H9 (cell line): Measurements from ENCODE around the gene CAMSAP2. TPM values are rescaled to one million over a fixed set of nuclear protein-coding genes. Genes with fewer than 3 reads are reported as not detected.

Experiments
- DNase-seq: peaks from one replicate; pipeline ENCODE4 v3.0.0-alpha.2; 2017
- H2AFZ ChIP-seq: one replicate; pipeline ENCODE4 v1.6.1; 2013; ENCODE audit warnings: mild to moderate bottlenecking, low read length, control low read depth, moderate library complexity
- H2AK5ac ChIP-seq: 2 replicates; pipeline ENCODE4 v1.6.1; 2013; ENCODE audit warnings: low read length, control low read depth, mixed read lengths; ENCODE audit not compliant: insufficient read length
- H2BK120ac ChIP-seq: one replicate; pipeline ENCODE4 v1.6.1; 2013; ENCODE audit warnings: low read depth, mild to moderate bottlenecking, low read length, control low read depth, inconsistent platforms; ENCODE audit not compliant: poor library complexity, severe bottlenecking
- H2BK12ac ChIP-seq: 2 replicates; pipeline ENCODE4 v1.6.1; 2013; ENCODE audit warnings: low read length, control low read depth, mixed read lengths, low read depth; ENCODE audit not compliant: insufficient read length
- H2BK15ac ChIP-seq: 2 replicates; pipeline ENCODE4 v1.6.1; 2013; ENCODE audit warnings: low read depth, low read length, control low read depth
- H2BK20ac ChIP-seq: one replicate; pipeline ENCODE4 v1.6.1; 2013; ENCODE audit warnings: low read depth, mild to moderate bottlenecking, low read length, control low read depth, inconsistent platforms; ENCODE audit not compliant: poor library complexity, severe bottlenecking
- H2BK5ac ChIP-seq: 2 replicates; pipeline ENCODE4 v1.6.1; 2013; ENCODE audit warnings: low read length, control low read depth, mixed read lengths; ENCODE audit not compliant: insufficient read length
- H3K14ac ChIP-seq: 2 replicates; pipeline ENCODE4 v1.6.1; 2013; ENCODE audit warnings: low read length, control low read depth; ENCODE audit not compliant: insufficient read depth
- H3K18ac ChIP-seq: 2 replicates; pipeline ENCODE4 v1.6.1; 2013; ENCODE audit warnings: low read depth, mild to moderate bottlenecking, mixed read lengths, low read length, control low read depth; ENCODE audit not compliant: insufficient read length
- H3K23ac ChIP-seq: 2 replicates; pipeline ENCODE4 v1.6.1; 2013; ENCODE audit warnings: low read length, control low read depth, mixed read lengths, low read depth; ENCODE audit not compliant: insufficient read length
- H3K23me2 ChIP-seq: 2 replicates; pipeline ENCODE4 v1.6.1; 2013; ENCODE audit warnings: low read depth, mild to moderate bottlenecking, mixed read lengths, low read length, control low read depth; ENCODE audit not compliant: insufficient read length, poor library complexity, severe bottlenecking
- H3K27ac ChIP-seq: 2 replicates; pipeline ENCODE4 v1.5.1; 2013; ENCODE audit warnings: low read length, control low read depth, mixed read lengths, low read depth; ENCODE audit not compliant: insufficient read length
- H3K27me3 ChIP-seq: 2 replicates; pipeline ENCODE4 v1.6.1; 2013; ENCODE audit warnings: low read length, control low read depth, inconsistent platforms; ENCODE audit not compliant: insufficient read depth
- H3K4ac ChIP-seq: 2 replicates; pipeline ENCODE4 v1.6.1; 2013; ENCODE audit warnings: low read depth, mild to moderate bottlenecking, control low read depth, inconsistent platforms, low read length, moderate library complexity
- H3K4me1 ChIP-seq: 2 replicates; pipeline ENCODE4 v1.6.1; 2013; ENCODE audit warnings: low read length, control low read depth, inconsistent platforms; ENCODE audit not compliant: insufficient read depth
- H3K4me2 ChIP-seq: 2 replicates; pipeline ENCODE4 v1.6.1; 2013; ENCODE audit warnings: low read length, control low read depth, mixed read lengths; ENCODE audit not compliant: insufficient read length, insufficient read depth
- H3K56ac ChIP-seq: 2 replicates; pipeline ENCODE4 v1.6.1; 2013; ENCODE audit warnings: low read depth, mild to moderate bottlenecking, mixed read lengths, low read length, control low read depth; ENCODE audit not compliant: insufficient read length
- H3K79me1 ChIP-seq: 2 replicates; pipeline ENCODE4 v1.6.1; 2013; ENCODE audit warnings: low read depth, mild to moderate bottlenecking, moderate library complexity, low read length, control low read depth, inconsistent platforms; ENCODE audit not compliant: insufficient read depth, poor library complexity, severe bottlenecking
- H3K79me2 ChIP-seq: 2 replicates; pipeline ENCODE4 v1.6.1; 2013; ENCODE audit warnings: low read length, control low read depth, inconsistent platforms; ENCODE audit not compliant: insufficient read depth
- H3K9ac ChIP-seq: 2 replicates; pipeline ENCODE4 v1.6.1; 2013; ENCODE audit warnings: low read length, control low read depth, mixed read lengths; ENCODE audit not compliant: insufficient read length; ENCODE audit errors: extremely low read depth
- H3K9me3 ChIP-seq: one replicate; pipeline ENCODE4 v1.6.1; 2013; ENCODE audit warnings: low read depth, low read length, inconsistent platforms; ENCODE audit not compliant: control insufficient read depth
- H3T11ph ChIP-seq: one replicate; pipeline ENCODE4 v1.6.1; 2013; ENCODE audit warnings: mild to moderate bottlenecking, low read length, control low read depth, inconsistent platforms
- H4K20me1 ChIP-seq: one replicate; pipeline ENCODE4 v1.6.1; 2013; ENCODE audit not compliant: control insufficient read depth, insufficient read length, insufficient read depth
- H4K5ac ChIP-seq: 2 replicates; pipeline ENCODE4 v1.6.1; 2013; ENCODE audit warnings: low read depth, mild to moderate bottlenecking, mixed read lengths, low read length, control low read depth; ENCODE audit not compliant: insufficient read length
- H4K8ac ChIP-seq: replicated peaks from 2 replicates; pipeline ENCODE4 v1.6.1; 2013; ENCODE audit warnings: low read length, control low read depth, mixed read lengths, low read depth; ENCODE audit not compliant: insufficient read length
- H4K91ac ChIP-seq: 2 replicates; pipeline ENCODE4 v1.6.1; 2013; ENCODE audit warnings: low read depth, mild to moderate bottlenecking, moderate library complexity, mixed read lengths, low read length, control low read depth; ENCODE audit not compliant: insufficient read length
- H3K27ac Mint-ChIP-seq, 3 experiments: 2 replicates in 2 of 3; 3 replicates in 1 of 3; pipeline ENCODE4 v1.8.0; 2020 to 2021; ENCODE audit warnings: mixed read lengths in 3 of 3, mild to moderate bottlenecking in 1 of 3, moderate library complexity in 1 of 3
- H3K27me3 Mint-ChIP-seq: 2 replicates; pipeline ENCODE4 v1.8.0; 2021; ENCODE audit warnings: low read depth, mild to moderate bottlenecking, moderate library complexity, mixed read lengths
- H3K36me3 Mint-ChIP-seq, 3 experiments: 2 replicates in 2 of 3; 3 replicates in 1 of 3; pipeline ENCODE4 v1.8.0; 2020 to 2021; ENCODE audit warnings: low read depth in 3 of 3, mixed read lengths in 3 of 3; ENCODE audit not compliant: insufficient read depth in 1 of 3
- H3K4me1 Mint-ChIP-seq, 2 experiments: 2 replicates each; pipeline ENCODE4 v1.8.0; 2020; ENCODE audit warnings: mixed read lengths in 2 of 2
- H3K4me3 Mint-ChIP-seq, 2 experiments: 2 replicates in 1 of 2; 3 replicates in 1 of 2; pipeline ENCODE4 v1.8.0; 2020 to 2021; ENCODE audit warnings: mild to moderate bottlenecking in 2 of 2, mixed read lengths in 2 of 2, moderate library complexity in 1 of 2
- H3K9me3 Mint-ChIP-seq, 2 experiments: 2 replicates in 1 of 2; 3 replicates in 1 of 2; pipeline ENCODE4 v1.8.0; 2020; ENCODE audit warnings: mild to moderate bottlenecking in 2 of 2, mixed read lengths in 2 of 2, moderate library complexity in 1 of 2
- CTCF ChIP-seq: fragments of 200-600 bp; sonication (generic); conservative IDR thresholded peaks from 3 replicates; pipeline ENCODE4 v1.8.0; 2021; ENCODE audit warnings: antibody characterized with exemption, mild to moderate bottlenecking
- WGBS: extraction: QIAGEN DNeasy Blood & Tissue Kit; methylation state at CpG from one replicate; pipeline ENCODE4 v1.1.7; 2013; ENCODE audit warnings: missing lambda C conversion rate, low lambda C conversion rate, mixed read lengths; ENCODE audit not compliant: insufficient read length; ENCODE audit errors: extremely low coverage; 5-methylcytosine and 5-hydroxymethylcytosine counted together
- total RNA-seq: library from RNA; stranded (reverse); gene quantifications from 2 replicates; pipeline ENCODE4 v1.2.1, GENCODE V29; 2021

CAMSAP2 gene
- total RNA-seq, 1 experiment from 2014 or later, result 33.7 TPM

DNA sequence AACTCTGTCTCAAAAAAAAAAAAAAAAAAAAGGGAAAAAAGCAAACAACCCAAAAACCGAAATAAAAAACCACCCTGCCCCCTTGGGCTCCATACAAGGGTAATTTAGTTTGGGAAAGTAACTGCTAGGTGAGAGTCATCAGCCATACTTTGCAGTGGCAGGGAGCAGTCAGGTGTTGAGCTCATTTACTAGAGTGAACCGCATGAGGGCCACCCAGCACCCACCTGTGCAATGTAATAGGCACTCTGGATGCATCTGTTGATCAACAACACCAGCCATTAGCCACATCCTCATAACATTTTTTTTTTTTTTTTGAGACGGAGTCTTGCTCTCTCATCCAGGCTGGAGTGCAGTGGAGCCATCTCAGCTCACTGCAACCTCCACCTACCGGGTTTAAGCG lies 165.1 kb downstream of the CAMSAP2 start:
- no peaks in the 10 kb centered on the region; a peak in 1 of 5 replicates for H3K9me3 Mint-ChIP-seq
- no peak overlapping the region for H4K5ac ChIP-seq
- H4K8ac ChIP-seq, result no peak overlapping the region
- no peak overlapping the region for H3K56ac ChIP-seq
- no peaks in the 10 kb centered on the region for H3K27me3 Mint-ChIP-seq
- no peak overlapping the region for H2BK120ac ChIP-seq
- no peaks in the 10 kb centered on the region for H4K20me1 ChIP-seq
- H2AK5ac ChIP-seq, result no peak overlapping the region
- H3K23ac ChIP-seq, result no peak overlapping the region
- no peak overlapping the region for H2BK12ac ChIP-seq
- H3K36me3 Mint-ChIP-seq, result peaks cover 29 to 69% (median 54%) of the 10 kb centered on the region in 3 experiments; a peak in 6 of 7 replicates
- H2BK5ac ChIP-seq, result no peak overlapping the region
- WGBS, result no CpG with 5 or more reads among the region's 5 CpGs
- H3K27ac ChIP-seq, result no peak overlapping the region
- H3K9me3 ChIP-seq, result no peaks in the 10 kb centered on the region
- no peaks in the 10 kb centered on the region for H3K4me1 ChIP-seq
- H3K23me2 ChIP-seq, result no peaks in the 10 kb centered on the region
- no peak for TF ChIP-seq CTCF
- H3K27ac Mint-ChIP-seq, result peak overlapping the region in 1 of 3 experiments; percentile 74; a peak in 1 of 7 replicates
- no peak overlapping the region for H2BK15ac ChIP-seq
- no peak overlapping the region for H3K9ac ChIP-seq
- no peaks in the 10 kb centered on the region for H3K4me1 Mint-ChIP-seq
- H2BK20ac ChIP-seq, result no peak overlapping the region
- no peak overlapping the region for H3K14ac ChIP-seq
- H3T11ph ChIP-seq, result no peak overlapping the region
- no peak overlapping the region for H4K91ac ChIP-seq
- no peak overlapping the region for H3K4me3 Mint-ChIP-seq
- no peak overlapping the region for H3K4me2 ChIP-seq
- no peak for DNase-seq
- H3K27me3 ChIP-seq, result no peaks in the 10 kb centered on the region
- no peaks in the 10 kb centered on the region for H3K79me1 ChIP-seq
- no peak overlapping the region for H3K4ac ChIP-seq
- no peaks in the 10 kb centered on the region for H3K79me2 ChIP-seq
- H3K18ac ChIP-seq, result no peak overlapping the region
- H2AFZ ChIP-seq, result no peak overlapping the region
